ENCODE measurements around the gene TMX1.

TMX1 gene

GRCh38 chr14:51242545-51243490 lies 2.8 kb downstream of the TMX1 start:
- DNase-seq (ENCODE audit: low read depth) = no peak

GRCh38 chr14:51244591-51244990 lies 4.5 kb downstream of the TMX1 start:
- DNase-seq (ENCODE audit: low read depth) = no peak

- no peak for DNase-seq (ENCODE audit: low read depth)
These were observed 6.0 kb downstream of the TMX1 start for GRCh38 chr14:51246032-51246431.

- no peak for DNase-seq (ENCODE audit: low read depth)
These were observed 8.3 kb downstream of the TMX1 start for GRCh38 chr14:51248016-51248987.

- DNase-seq (ENCODE audit: low read depth) = no peak
These were observed 11.4 kb downstream of the TMX1 start for GRCh38 chr14:51251486-51251885.

- DNase-seq (ENCODE audit: low read depth) = no peak
These were observed 13.8 kb downstream of the TMX1 start for GRCh38 chr14:51253880-51254279.

GRCh38 chr14:51258280-51258679 lies 18.2 kb downstream of the TMX1 start:
- DNase-seq (ENCODE audit: low read depth) = no peak

GRCh38 chr14:51258788-51259187 lies 18.7 kb downstream of the TMX1 start:
- no peak for DNase-seq (ENCODE audit: low read depth)

- DNase-seq (ENCODE audit: low read depth) = no peak
These were observed 20.2 kb downstream of the TMX1 start for GRCh38 chr14:51260225-51260624.

GRCh38 chr14:51261151-51261550 lies 21.1 kb downstream of the TMX1 start:
- DNase-seq (ENCODE audit: low read depth) = no peak

GRCh38 chr14:51262868-51263267 lies 22.8 kb downstream of the TMX1 start:
- no peak for DNase-seq (ENCODE audit: low read depth)

GRCh38 chr14:51269634-51270033 lies 29.6 kb downstream of the TMX1 start:
- no peak for DNase-seq (ENCODE audit: low read depth)

GRCh38 chr14:51276605-51277004 lies 36.6 kb downstream of the TMX1 start:
- DNase-seq (ENCODE audit: low read depth) = no peak

- no peak for DNase-seq (ENCODE audit: low read depth)
These were observed 37.8 kb downstream of the TMX1 start for GRCh38 chr14:51277753-51278415.

GRCh38 chr14:51282517-51282916 lies 42.5 kb downstream of the TMX1 start:
- no peak for DNase-seq (ENCODE audit: low read depth)

GRCh38 chr14:51283402-51284085 lies 43.5 kb downstream of the TMX1 start:
- peak; percentile 90 for DNase-seq (ENCODE audit: low read depth)

- peak; percentile 32 for DNase-seq (ENCODE audit: low read depth)
These were observed 44.2 kb downstream of the TMX1 start for GRCh38 chr14:51284241-51284640.

- DNase-seq (ENCODE audit: low read depth) = no peak
These were observed 45.1 kb downstream of the TMX1 start for GRCh38 chr14:51285120-51285519.

- peak; percentile 59 for DNase-seq (ENCODE audit: low read depth)
These were observed 49.1 kb downstream of the TMX1 start for GRCh38 chr14:51289169-51289568.

- no peak for DNase-seq (ENCODE audit: low read depth)
These were observed 50.1 kb downstream of the TMX1 start for GRCh38 chr14:51290132-51290531.

- DNase-seq (ENCODE audit: low read depth) = no peak
These were observed 51.0 kb downstream of the TMX1 start for GRCh38 chr14:51291016-51291415.
